ENCODE measurements around the gene G6PD. TPM values are rescaled to one million over a fixed set of nuclear protein-coding genes. Genes with fewer than 3 reads are reported as not detected.

G6PD gene
- total RNA-seq, 1 donor from 2014 or later: 62.8 TPM

GRCh38 chrX:154484255-154485149 is 62.1 kb downstream of the G6PD start:
- Histone ChIP-seq H3K79me2 (ENCODE audit: insufficient read depth, low read length) (peaks cover 27% of the 10 kb centered on the region), H3K9ac (ENCODE audit: low read length) (no peak overlapping the region), H3K27ac (ENCODE audit: low read depth, low read length) (no peak overlapping the region), H4K20me1 (ENCODE audit: insufficient read depth, low read length) (no peaks in the 10 kb centered on the region), H2AFZ (ENCODE audit: low read depth, low read length) (no peak overlapping the region), H3K4me3 (ENCODE audit: insufficient read depth, low read depth, low read length) (no peak overlapping the region), H3K4me2 (ENCODE audit: low read length) (no peak overlapping the region), H3K36me3 (ENCODE audit: insufficient read depth, low read length) (no peaks in the 10 kb centered on the region), H3K27me3 (ENCODE audit: insufficient read depth, low read length) (no peaks in the 10 kb centered on the region), H3K4me1 (ENCODE audit: insufficient read depth, low read length) (peaks cover 14% of the 10 kb centered on the region), H3K9me3 (ENCODE audit: insufficient read depth, low read depth, low read length) (no peaks in the 10 kb centered on the region)
- FAIRE-seq (no peak), DNase-seq (ENCODE audit: low read depth) (no peak)
- Mint-ChIP-seq H3K4me3 (ENCODE audit: unreplicated experiment) (no peak overlapping the region), H3K36me3 (ENCODE audit: low read depth, unreplicated experiment) (peaks cover 4% of the 10 kb centered on the region), H3K4me1 (ENCODE audit: low read depth, unreplicated experiment) (no peaks in the 10 kb centered on the region), H3K27ac (ENCODE audit: unreplicated experiment) (no peak overlapping the region), H3K9me3 (ENCODE audit: unreplicated experiment) (no peaks in the 10 kb centered on the region), H3K27me3 (ENCODE audit: low read depth, unreplicated experiment) (no peaks in the 10 kb centered on the region)
- TF ChIP-seq CTCF (IDR thresholded peaks at IDR 0.05; ENCODE audit: insufficient read depth, low read depth, low read length): no peak
- TF ChIP-seq EZH2 (IDR thresholded peaks at IDR 0.05; ENCODE audit: insufficient read depth, low read length): no peak

- TF ChIP-seq CTCF (IDR thresholded peaks at IDR 0.05; ENCODE audit: insufficient read depth, low read depth, low read length) (no peak), EZH2 (IDR thresholded peaks at IDR 0.05; ENCODE audit: insufficient read depth, low read length) (no peak)
- Mint-ChIP-seq H3K36me3 (ENCODE audit: low read depth, unreplicated experiment) (peaks cover 4% of the 10 kb centered on the region), H3K27ac (ENCODE audit: unreplicated experiment) (peak overlapping the region; percentile 50), H3K27me3 (ENCODE audit: low read depth, unreplicated experiment) (no peaks in the 10 kb centered on the region), H3K4me3 (ENCODE audit: unreplicated experiment) (no peak overlapping the region), H3K4me1 (ENCODE audit: low read depth, unreplicated experiment) (no peaks in the 10 kb centered on the region), H3K9me3 (ENCODE audit: unreplicated experiment) (no peaks in the 10 kb centered on the region)
- H3K79me2 ChIP-seq (ENCODE audit: insufficient read depth, low read length): peaks cover 15% of the 10 kb centered on the region
- no peaks in the 10 kb centered on the region for H3K9me3 ChIP-seq (ENCODE audit: insufficient read depth, low read depth, low read length)
- H4K20me1 ChIP-seq (ENCODE audit: insufficient read depth, low read length): no peaks in the 10 kb centered on the region
- H3K4me3 ChIP-seq (ENCODE audit: insufficient read depth, low read depth, low read length): no peak overlapping the region
- no peak overlapping the region for H3K4me2 ChIP-seq (ENCODE audit: low read length)
- H3K36me3 ChIP-seq (ENCODE audit: insufficient read depth, low read length): no peaks in the 10 kb centered on the region
- H3K27ac ChIP-seq (ENCODE audit: low read depth, low read length): no peak overlapping the region
- no peak for FAIRE-seq
- H2AFZ ChIP-seq (ENCODE audit: low read depth, low read length): no peak overlapping the region
- no peak overlapping the region for H3K9ac ChIP-seq (ENCODE audit: low read length)
- DNase-seq (ENCODE audit: low read depth): no peak
- H3K27me3 ChIP-seq (ENCODE audit: insufficient read depth, low read length): no peaks in the 10 kb centered on the region
- peaks cover 10% of the 10 kb centered on the region for H3K4me1 ChIP-seq (ENCODE audit: insufficient read depth, low read length)
Measured at GRCh38 chrX:154483325-154483724, 63.3 kb downstream of the G6PD start.

GRCh38 chrX:154482786-154483185 is 63.9 kb downstream of the G6PD start:
- Histone ChIP-seq H2AFZ (ENCODE audit: low read depth, low read length) (no peak overlapping the region), H3K9me3 (ENCODE audit: insufficient read depth, low read depth, low read length) (no peaks in the 10 kb centered on the region)
- H3K9me3 Mint-ChIP-seq (ENCODE audit: unreplicated experiment): no peaks in the 10 kb centered on the region

More at GRCh38 chrX:154482786-154483185, 63.9 kb downstream of the G6PD start:
- H3K27me3 Mint-ChIP-seq (ENCODE audit: low read depth, unreplicated experiment): no peaks in the 10 kb centered on the region
- no peak for FAIRE-seq
- Histone ChIP-seq H3K79me2 (ENCODE audit: insufficient read depth, low read length) (peaks cover 13% of the 10 kb centered on the region), H4K20me1 (ENCODE audit: insufficient read depth, low read length) (no peaks in the 10 kb centered on the region), H3K4me1 (ENCODE audit: insufficient read depth, low read length) (peaks cover 10% of the 10 kb centered on the region), H3K4me3 (ENCODE audit: insufficient read depth, low read depth, low read length) (no peak overlapping the region), H3K27ac (ENCODE audit: low read depth, low read length) (no peak overlapping the region), H3K36me3 (ENCODE audit: insufficient read depth, low read length) (no peaks in the 10 kb centered on the region), H3K4me2 (ENCODE audit: low read length) (no peak overlapping the region), H3K9ac (ENCODE audit: low read length) (no peak overlapping the region), H3K27me3 (ENCODE audit: insufficient read depth, low read length) (no peaks in the 10 kb centered on the region)
- no peak for TF ChIP-seq EZH2 (IDR thresholded peaks at IDR 0.05; ENCODE audit: insufficient read depth, low read length)
- TF ChIP-seq CTCF (IDR thresholded peaks at IDR 0.05; ENCODE audit: insufficient read depth, low read depth, low read length): no peak
- H3K36me3 Mint-ChIP-seq (ENCODE audit: low read depth, unreplicated experiment): peaks cover 4% of the 10 kb centered on the region
- H3K4me3 Mint-ChIP-seq (ENCODE audit: unreplicated experiment): no peak overlapping the region
- no peak overlapping the region for H3K27ac Mint-ChIP-seq (ENCODE audit: unreplicated experiment)
- H3K4me1 Mint-ChIP-seq (ENCODE audit: low read depth, unreplicated experiment): no peaks in the 10 kb centered on the region
- no peak for DNase-seq (ENCODE audit: low read depth)
